Muscle layer of colon (tissue), 2 donors: ENCODE results near the gene PML.

Experiments
- H3K27ac ChIP-seq: one replicate; pipeline ENCODE4 v1.7.0; 2013; ENCODE audit warnings: low read depth, mild to moderate bottlenecking, low read length, moderate library complexity
- H3K27me3 ChIP-seq, 2 donors: one replicate each; pipeline ENCODE4 v1.7.0; 2013; ENCODE audit warnings: low read length in 2 of 2, mild to moderate bottlenecking in 2 of 2; ENCODE audit not compliant: insufficient read depth in 2 of 2, control insufficient read depth in 1 of 2
- H3K36me3 ChIP-seq: one replicate; pipeline ENCODE4 v1.7.0; 2013; ENCODE audit warnings: mild to moderate bottlenecking, low read length; ENCODE audit not compliant: insufficient read depth
- H3K4me1 ChIP-seq: one replicate; pipeline ENCODE4 v1.7.0; 2013; ENCODE audit warnings: mild to moderate bottlenecking, low read length; ENCODE audit not compliant: insufficient read depth
- H3K4me3 ChIP-seq, 2 donors: one replicate each; pipeline ENCODE4 v1.7.0; 2013; ENCODE audit warnings: low read length in 2 of 2, low read depth in 1 of 2, mild to moderate bottlenecking in 1 of 2, moderate library complexity in 1 of 2
- H3K9ac ChIP-seq: one replicate; pipeline ENCODE4 v1.7.0; 2013; ENCODE audit warnings: low read length
- H3K9me3 ChIP-seq: one replicate; pipeline ENCODE4 v1.7.0; 2013; ENCODE audit warnings: mild to moderate bottlenecking, low read length
- donor health status: abdominal sarcoma.
- donor health status: Adenocarcinoma of cecum.

Gene PML

GRCh38 chr15:73987681-73988444 lies 6.7 kb upstream of the PML start:
- Histone ChIP-seq H3K9ac (no peak overlapping the region), H3K4me1 (peaks cover 49% of the 10 kb centered on the region), H3K4me3 (no peak overlapping the region), H3K27ac (no peak overlapping the region), H3K9me3 (no peaks in the 10 kb centered on the region), H3K27me3 (no peaks in the 10 kb centered on the region), H3K36me3 (peaks cover 15% of the 10 kb centered on the region)

DNA sequence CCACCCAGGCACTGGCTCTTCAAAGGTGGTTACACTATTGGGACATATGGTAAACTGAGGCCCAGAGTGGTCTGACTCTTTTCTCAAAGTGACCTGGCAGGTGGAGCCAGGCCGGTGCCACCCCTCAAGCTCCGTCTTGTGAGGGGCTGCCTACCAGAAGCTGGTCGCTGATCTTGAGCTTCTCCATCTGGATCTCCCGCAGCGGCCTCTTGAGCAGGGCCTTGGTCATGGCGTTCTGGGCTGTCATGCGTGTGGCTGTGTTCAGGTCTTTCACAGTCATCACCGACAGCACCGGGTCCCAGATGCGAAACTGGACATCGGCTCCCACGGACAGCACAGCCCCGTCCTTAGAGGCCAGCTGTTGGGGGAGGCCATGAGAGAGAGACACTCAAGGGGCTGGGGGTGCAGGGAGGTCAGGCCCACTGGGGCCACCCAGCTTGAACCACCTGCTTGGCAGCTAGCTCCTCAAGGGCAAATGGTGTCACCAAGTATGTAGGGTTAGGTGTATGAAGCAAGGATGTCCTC lies 6.0 kb upstream of the PML start:
- peaks cover 49% of the 10 kb centered on the region for H3K4me1 ChIP-seq
- H3K27me3 ChIP-seq: no peaks in the 10 kb centered on the region
- no peak overlapping the region for H3K4me3 ChIP-seq
- no peaks in the 10 kb centered on the region for H3K9me3 ChIP-seq
- no peak overlapping the region for H3K27ac ChIP-seq
- no peak overlapping the region for H3K9ac ChIP-seq
- peaks cover 15% of the 10 kb centered on the region for H3K36me3 ChIP-seq

DNA sequence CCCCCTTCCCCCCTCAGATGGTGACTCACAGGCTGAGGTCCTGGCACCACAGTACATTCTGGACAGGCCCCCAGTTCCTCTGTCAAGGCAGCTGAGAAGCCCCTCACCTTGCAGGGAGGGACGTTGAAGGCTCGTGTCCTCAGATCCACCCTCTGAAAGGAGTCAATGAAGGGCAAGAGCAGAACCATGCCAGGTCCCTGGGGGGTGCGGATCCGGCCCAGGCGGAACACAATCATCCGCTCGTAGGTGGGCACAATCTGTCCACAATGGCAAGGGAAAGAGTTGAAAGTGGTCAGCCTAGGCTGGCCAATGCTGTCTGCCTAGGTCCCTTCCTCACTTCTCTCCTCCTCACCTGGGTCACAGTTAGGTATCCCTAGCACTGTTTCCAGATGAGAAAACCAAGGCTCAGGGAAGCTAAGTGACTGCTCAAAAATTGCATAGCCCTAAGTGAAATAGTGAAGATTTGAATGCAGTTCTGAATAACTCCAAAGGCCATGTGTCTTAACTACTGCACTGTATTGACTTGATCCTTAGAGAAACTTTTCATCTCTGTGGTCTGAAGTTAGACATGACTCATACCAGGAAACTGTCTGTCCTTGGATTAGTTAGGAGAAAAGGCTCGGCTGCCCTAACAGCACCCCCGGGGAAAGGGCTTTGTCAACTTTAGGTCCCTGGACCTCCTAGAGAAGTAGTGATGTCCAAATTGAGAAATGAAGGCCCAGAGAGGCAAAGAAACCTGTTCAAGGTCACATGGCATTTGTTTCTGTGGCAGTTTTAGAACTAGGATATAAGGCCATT lies 5.3 kb upstream of the PML start:
- H3K27me3 ChIP-seq: no peaks in the 10 kb centered on the region
- H3K36me3 ChIP-seq: peaks cover 15% of the 10 kb centered on the region
- no peak overlapping the region for H3K4me3 ChIP-seq
- H3K9ac ChIP-seq: no peak overlapping the region
- H3K4me1 ChIP-seq: peaks cover 48% of the 10 kb centered on the region
- peak overlapping the region; percentile 94 for H3K27ac ChIP-seq
- H3K9me3 ChIP-seq: no peaks in the 10 kb centered on the region

DNA sequence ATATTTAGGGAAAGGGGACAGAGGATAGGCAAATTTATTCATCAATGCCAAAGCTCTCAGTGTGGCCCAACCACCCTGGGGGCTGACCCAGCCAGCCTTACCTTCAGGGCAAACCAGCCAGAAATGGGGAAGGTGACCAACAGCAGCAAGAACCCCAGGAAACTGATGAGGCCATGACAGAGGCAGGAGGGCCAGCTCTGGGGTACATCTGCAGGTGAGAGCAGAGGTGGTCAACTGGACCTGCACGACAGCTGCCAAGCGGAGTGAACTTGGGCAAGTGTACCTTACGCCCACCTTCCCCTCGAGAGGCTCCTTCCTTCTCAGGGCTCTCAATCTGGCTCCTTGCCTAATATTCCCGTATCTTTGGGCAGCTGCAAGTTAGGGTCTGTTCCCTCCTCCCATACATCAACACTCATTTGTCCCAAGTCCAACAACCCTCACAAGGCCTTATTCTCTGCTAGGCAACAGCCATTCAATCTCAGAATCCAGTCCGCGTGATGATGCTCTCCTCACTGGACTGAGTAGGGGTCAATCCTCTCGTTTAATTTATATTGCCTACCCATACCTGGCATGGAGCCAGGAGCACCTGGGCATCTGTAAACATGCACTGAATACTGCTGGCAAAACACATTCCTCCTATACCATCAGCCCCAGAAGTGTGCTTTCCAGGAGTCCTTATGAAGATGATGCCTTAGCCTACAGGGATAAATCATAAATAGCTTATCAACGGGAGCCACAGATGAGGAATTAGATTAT lies 4.1 kb upstream of the PML start:
- peak overlapping the region; percentile 94 for H3K27ac ChIP-seq
- H3K4me3 ChIP-seq: peak overlapping the region in 1 of 2 donors; percentile 89
- peaks cover 38% of the 10 kb centered on the region for H3K4me1 ChIP-seq
- H3K9ac ChIP-seq: peak overlapping the region; percentile 86
- H3K9me3 ChIP-seq: no peaks in the 10 kb centered on the region
- peaks cover 14% of the 10 kb centered on the region for H3K36me3 ChIP-seq
- no peaks in the 10 kb centered on the region for H3K27me3 ChIP-seq

GRCh38 chr15:73991260-73991659 lies 3.3 kb upstream of the PML start:
- Histone ChIP-seq H3K9ac (peak overlapping the region; percentile 86), H3K4me1 (peaks cover 42% of the 10 kb centered on the region), H3K9me3 (no peaks in the 10 kb centered on the region)

DNA sequence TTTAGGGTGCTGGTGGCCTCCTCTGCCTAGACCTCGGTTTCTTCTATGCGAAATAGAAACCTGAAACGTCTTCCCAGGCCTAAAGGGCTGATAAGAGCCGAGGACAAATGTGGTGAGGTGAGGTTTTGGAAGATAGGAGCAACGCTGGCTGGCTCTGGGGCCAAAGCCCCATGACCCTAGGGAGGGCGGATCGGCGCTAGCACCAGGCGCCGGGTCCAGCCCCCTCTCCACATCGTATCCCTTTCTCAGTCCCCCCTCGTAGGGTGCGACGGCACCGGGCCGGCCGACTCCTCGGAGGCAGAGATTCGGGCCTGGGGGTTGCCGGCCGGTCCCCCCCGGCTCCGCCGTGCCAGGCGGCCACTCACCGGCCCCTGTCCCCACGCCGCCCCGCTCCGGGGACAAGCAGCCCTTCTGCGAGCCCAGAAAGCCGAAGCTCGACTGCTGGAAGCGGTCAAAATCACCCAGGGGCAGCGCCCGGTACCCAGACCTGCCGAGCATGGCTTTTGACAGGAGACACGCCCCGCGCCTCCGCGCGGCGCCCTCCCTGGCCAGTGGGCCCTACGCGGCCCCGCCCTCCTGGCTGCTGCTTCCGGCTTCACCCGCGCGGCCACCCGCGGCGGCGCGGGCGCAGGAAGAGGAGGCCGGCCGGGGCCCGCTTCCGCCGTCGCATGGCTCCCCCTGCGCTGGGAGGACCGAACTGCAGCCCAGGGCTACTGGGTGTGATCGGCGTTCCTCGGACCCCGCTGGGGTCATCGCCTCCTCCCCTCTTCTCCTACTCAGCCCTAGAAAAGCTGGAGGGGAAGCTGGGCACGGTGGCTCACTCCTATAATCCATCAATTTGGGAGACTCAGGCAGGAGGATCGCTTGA lies 2.6 kb upstream of the PML start, which contains the start of gene STOML1:
Gene STOML1 (minus strand): TSS at position 570 of the 868 bp plus-strand sequence. CDS start 72 bp downstream, at position 498.
- peaks cover 8% of the 10 kb centered on the region for H3K36me3 ChIP-seq
- peak within 1 kb of the TSS; percentile 83 to 89 for H3K4me3 ChIP-seq
- no peaks in the 10 kb centered on the region for H3K9me3 ChIP-seq
- H3K9ac ChIP-seq: peak within 1 kb of the TSS; percentile 86
- no peaks in the 10 kb centered on the region for H3K27me3 ChIP-seq
- H3K27ac ChIP-seq: peak within 1 kb of the TSS; percentile 94
- H3K4me1 ChIP-seq: peaks cover 49% of the 10 kb centered on the region

More at GRCh38 chr15:73991260-73991659, 3.3 kb upstream of the PML start:
- Histone ChIP-seq H3K4me3 (peak overlapping the region; percentile 83 to 89), H3K36me3 (peaks cover 8% of the 10 kb centered on the region), H3K27me3 (no peaks in the 10 kb centered on the region), H3K27ac (peak overlapping the region; percentile 94)

DNA sequence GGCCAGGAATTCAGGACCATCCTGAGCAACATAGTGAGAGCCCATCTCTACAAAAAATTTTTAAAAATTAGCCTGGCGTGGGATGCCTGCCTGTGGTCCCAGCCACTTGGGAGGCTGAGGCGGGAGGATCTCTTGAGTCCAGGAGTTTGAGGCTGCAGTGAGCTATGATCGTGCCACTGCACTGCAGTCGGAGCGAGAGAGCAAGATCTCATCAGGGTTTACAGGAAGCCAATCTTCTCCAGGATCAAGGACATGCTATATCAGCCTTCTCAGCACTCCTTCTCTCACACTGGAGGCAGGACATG lies 2.0 kb upstream of the PML start:
- peak overlapping the region; percentile 30 for H3K9ac ChIP-seq

GRCh38 chr15:73993211-73993994 lies 1.1 kb upstream of the PML start:
- Histone ChIP-seq H3K4me1 (peaks cover 62% of the 10 kb centered on the region), H3K27me3 (no peaks in the 10 kb centered on the region), H3K4me3 (peak overlapping the region in 1 of 2 donors; percentile 97), H3K27ac (peak overlapping the region; percentile 88), H3K9ac (peak overlapping the region; percentile 48), H3K9me3 (no peaks in the 10 kb centered on the region), H3K36me3 (peaks cover 5% of the 10 kb centered on the region)

More for the DNA sequence above, 2.0 kb upstream of the PML start:
- no peaks in the 10 kb centered on the region for H3K9me3 ChIP-seq
- H3K27ac ChIP-seq: peak overlapping the region; percentile 94
- H3K4me1 ChIP-seq: peaks cover 55% of the 10 kb centered on the region
- H3K36me3 ChIP-seq: peaks cover 8% of the 10 kb centered on the region
- no peaks in the 10 kb centered on the region for H3K27me3 ChIP-seq
- H3K4me3 ChIP-seq: peak overlapping the region; percentile 2 to 41

GRCh38 chr15:73994912-73995622 lies 551 bp downstream of the PML start:
- peaks cover 71% of the 10 kb centered on the region for H3K4me1 ChIP-seq
- peak overlapping the region; percentile 86 to 97 for H3K4me3 ChIP-seq
- H3K9ac ChIP-seq: peak overlapping the region; percentile 98
- H3K36me3 ChIP-seq: peaks cover 4% of the 10 kb centered on the region
- no peaks in the 10 kb centered on the region for H3K27me3 ChIP-seq
- peak overlapping the region; percentile 90 for H3K27ac ChIP-seq
- H3K9me3 ChIP-seq: no peaks in the 10 kb centered on the region
